H1 (cell line): ENCODE results near the gene HPN. TPM values are rescaled to one million over a fixed set of nuclear protein-coding genes. Genes with fewer than 3 reads are reported as not detected.
A peak's percentile ranks its signal among the peaks of the same experiment; 100 is the strongest.

Experiments used
- CTCF ChIA-PET: fragments of 300-600 bp; sonication (Branson Sonifier 250); formaldehyde crosslinking; loops from one replicate; lab custom pipeline; 2021; ENCODE audit not compliant: partially characterized antibody; lab: Charles Lee
- POLR2A ChIA-PET: fragments of 300-600 bp; sonication (Branson Sonifier 250); formaldehyde crosslinking; loops from one replicate; lab custom pipeline; 2021; ENCODE audit warnings: inconsistent platforms; ENCODE audit not compliant: partially characterized antibody; lab: Charles Lee
- DNase-seq, 2 experiments: peaks; one replicate each; pipeline versions ENCODE4 v3.0.0 to v3.0.0-alpha.2; 2010 to 2022; ENCODE audit warnings: low spot score in 2 of 2, low read depth in 1 of 2, mixed read lengths in 1 of 2
- FAIRE-seq: peaks from 2 replicates; lab custom pipeline; 2011; peaks lifted over from hg19 to GRCh38; lab: Jason Lieb, UNC
- H2AFZ ChIP-seq: 2 replicates; pipeline ENCODE4 v1.8.1; 2012; ENCODE audit warnings: low read length, inconsistent platforms
- H2AK5ac ChIP-seq: 2 replicates; pipeline ENCODE4 v1.6.1; 2013; ENCODE audit warnings: low read depth, low read length
- H2BK120ac ChIP-seq: replicated peaks from 2 replicates; pipeline ENCODE3; 2013; ENCODE audit warnings: low read depth, low read length, inconsistent platforms
- H2BK12ac ChIP-seq: 2 replicates; pipeline ENCODE4 v1.6.1; 2013; ENCODE audit warnings: low read depth, low read length
- H2BK15ac ChIP-seq: 2 replicates; pipeline ENCODE4 v1.6.1; 2013; ENCODE audit warnings: low read length
- H2BK20ac ChIP-seq: 2 replicates; pipeline ENCODE4 v1.6.1; 2013; ENCODE audit warnings: low read length
- H2BK5ac ChIP-seq: 2 replicates; pipeline ENCODE4 v1.6.1; 2013; ENCODE audit warnings: low read depth, low read length
- H3K14ac ChIP-seq: 2 replicates; pipeline ENCODE4 v1.6.1; 2013; ENCODE audit warnings: inconsistent platforms; ENCODE audit not compliant: insufficient read length
- H3K18ac ChIP-seq: 2 replicates; pipeline ENCODE4 v1.6.1; 2013; ENCODE audit warnings: low read length; ENCODE audit errors: extremely low read depth
- H3K23ac ChIP-seq: 2 replicates; pipeline ENCODE4 v1.6.1; 2013; ENCODE audit warnings: inconsistent platforms; ENCODE audit not compliant: insufficient read length
- H3K23me2 ChIP-seq: 2 replicates; pipeline ENCODE4 v1.6.1; 2013; ENCODE audit warnings: low read depth, low read length
- H3K27ac ChIP-seq: 2 replicates; pipeline ENCODE4 v1.6.1; 2011; ENCODE audit warnings: low read depth, low read length, inconsistent platforms
- H3K27me3 ChIP-seq, 4 experiments: replicated peaks in 1 of 4; 1 replicate in 1 of 4; 2 replicates in 3 of 4; pipeline versions ENCODE4 v1.6.1 to v1.8.1; 2011 to 2013; ENCODE audit warnings: low read length in 3 of 4, mild to moderate bottlenecking in 3 of 4, inconsistent platforms in 2 of 4, mixed read lengths in 2 of 4, moderate library complexity in 1 of 4; ENCODE audit not compliant: control insufficient read depth in 3 of 4, insufficient read depth in 3 of 4; ENCODE audit errors: extremely low read depth in 1 of 4
- H3K36me3 ChIP-seq, 4 experiments: 2 replicates each; pipeline versions ENCODE4 v1.6.1 to v1.8.1; 2011 to 2013; ENCODE audit warnings: mild to moderate bottlenecking in 4 of 4, low read length in 3 of 4, moderate library complexity in 2 of 4, control low read depth in 1 of 4, inconsistent platforms in 1 of 4; ENCODE audit not compliant: insufficient read depth in 4 of 4, control insufficient read depth in 2 of 4
- H3K4ac ChIP-seq: replicated peaks from 2 replicates; pipeline ENCODE3; 2013; ENCODE audit warnings: low read length, low read depth, mixed read lengths, inconsistent platforms; ENCODE audit not compliant: insufficient read length
- H3K4me1 ChIP-seq, 4 experiments: replicated peaks in 1 of 4; 1 replicate in 1 of 4; 2 replicates in 3 of 4; pipeline versions ENCODE4 v1.6.1 to v1.8.1; 2011 to 2013; ENCODE audit warnings: low read length in 3 of 4, inconsistent platforms in 2 of 4, mixed read lengths in 1 of 4; ENCODE audit not compliant: insufficient read depth in 4 of 4, control insufficient read depth in 3 of 4
- H3K4me2 ChIP-seq, 2 experiments: 2 replicates each; pipeline versions ENCODE4 v1.6.1 to v1.8.1; 2011 to 2013; ENCODE audit warnings: low read depth in 2 of 2, low read length in 2 of 2, control low read depth in 1 of 2, inconsistent platforms in 1 of 2, mild to moderate bottlenecking in 1 of 2; ENCODE audit not compliant: insufficient read depth in 1 of 2
- H3K4me3 ChIP-seq, 4 experiments: fragments of 200-600, 300-600 bp in 1 of 4; sonication (generic), shearing (Covaris generic), sonication (Bioruptor Twin) in 1 of 4; 2 replicates each; pipeline versions ENCODE4 v1.5.1 to v1.8.1; 2011 to 2016; ENCODE audit warnings: low read length in 4 of 4, low read depth in 3 of 4, control low read depth in 2 of 4, inconsistent platforms in 2 of 4, mild to moderate bottlenecking in 2 of 4, mixed read lengths in 1 of 4, moderate library complexity in 1 of 4; ENCODE audit not compliant: insufficient read depth in 2 of 4; ENCODE audit errors: extremely low read depth in 1 of 4
- H3K56ac ChIP-seq: replicated peaks from 2 replicates; pipeline ENCODE3; 2013; ENCODE audit warnings: low read depth, mild to moderate bottlenecking, mixed read lengths, low read length, inconsistent platforms; ENCODE audit not compliant: insufficient read length
- H3K79me1 ChIP-seq: 2 replicates; pipeline ENCODE4 v1.6.1; 2013; ENCODE audit warnings: low read depth, low read length, control low read depth
- H3K79me2 ChIP-seq, 2 experiments: 2 replicates each; pipeline versions ENCODE4 v1.6.1 to v1.8.1; 2012 to 2013; ENCODE audit warnings: low read length in 2 of 2, mild to moderate bottlenecking in 2 of 2, inconsistent platforms in 1 of 2; ENCODE audit not compliant: insufficient read depth in 2 of 2, control insufficient read depth in 1 of 2
- H3K9ac ChIP-seq, 4 experiments: replicated peaks in 1 of 4; 1 replicate in 1 of 4; 2 replicates in 3 of 4; pipeline versions ENCODE4 v1.6.1 to v1.8.1; 2011 to 2013; ENCODE audit warnings: low read depth in 3 of 4, low read length in 3 of 4, control low read depth in 2 of 4, mild to moderate bottlenecking in 2 of 4, moderate library complexity in 2 of 4, inconsistent platforms in 1 of 4; ENCODE audit errors: extremely low read depth in 1 of 4
- H3K9me3 ChIP-seq, 2 experiments: 2 replicates each; pipeline versions ENCODE4 v1.6.1 to v1.8.1; 2012 to 2013; ENCODE audit warnings: mild to moderate bottlenecking in 2 of 2, moderate library complexity in 2 of 2, control low read depth in 1 of 2, inconsistent platforms in 1 of 2, low read depth in 1 of 2, low read length in 1 of 2, mixed read lengths in 1 of 2; ENCODE audit not compliant: insufficient read depth in 2 of 2
- H4K20me1 ChIP-seq, 2 experiments: replicated peaks in 1 of 2; 2 replicates each; pipeline versions ENCODE3 to v1.8.1; 2011 to 2013; ENCODE audit warnings: inconsistent platforms in 2 of 2, low read length in 2 of 2, mild to moderate bottlenecking in 1 of 2; ENCODE audit not compliant: insufficient read depth in 2 of 2, control insufficient read depth in 1 of 2
- H4K5ac ChIP-seq: 2 replicates; pipeline ENCODE4 v1.6.1; 2013; ENCODE audit warnings: low read length, low read depth, mixed read lengths, inconsistent platforms; ENCODE audit not compliant: insufficient read length
- H4K8ac ChIP-seq: 2 replicates; pipeline ENCODE4 v1.8.0; 2013; ENCODE audit warnings: mild to moderate bottlenecking, moderate library complexity, low read length, inconsistent platforms; ENCODE audit not compliant: insufficient read depth; ENCODE audit errors: extremely low read depth
- H4K91ac ChIP-seq: replicated peaks from 2 replicates; pipeline ENCODE3; 2013; ENCODE audit warnings: low read length, mixed read lengths, inconsistent platforms; ENCODE audit not compliant: insufficient read length
- EZH2 ChIP-seq: fragments of 200-600 bp; sonication (generic); IDR thresholded peaks from 2 replicates; pipeline ENCODE4 v1.7.1; 2012; ENCODE audit warnings: low read depth, mild to moderate bottlenecking, moderate library complexity, low read length, inconsistent platforms; ENCODE audit not compliant: severe bottlenecking
- POLR2AphosphoS5 ChIP-seq: IDR thresholded peaks from 2 replicates; pipeline ENCODE4 v1.6.1; 2011; ENCODE audit warnings: low read depth, low read length
- WGBS, 2 experiments: shearing (Covaris generic) in 1 of 2; methylation state at CpG; one replicate each; pipeline versions ENCODE4 v1.1.6 to v1.1.7; 2013 to 2015; ENCODE audit warnings: low lambda C conversion rate in 2 of 2, mixed read lengths in 2 of 2, inconsistent platforms in 1 of 2, low coverage in 1 of 2, missing lambda C conversion rate in 1 of 2; ENCODE audit not compliant: insufficient replicate concordance in 2 of 2, insufficient coverage in 1 of 2, insufficient read length in 1 of 2; ENCODE audit errors: extremely low coverage in 1 of 2, missing lambda C conversion rate in 1 of 2; 5-methylcytosine and 5-hydroxymethylcytosine counted together
- polyA plus RNA-seq, 7 experiments: library from polyadenylated mRNA; depleted of rRNA in 3 of 7; stranded (reverse) in 5 of 7; unstranded in 2 of 7; fragments of >200 nt in 5 of 7; fragments of 200-250 nt in 2 of 7; gene quantifications; 1 replicate in 5 of 7; 2 replicates in 1 of 7; 4 replicates in 1 of 7; pipeline versions ENCODE4 v1.2.1 to v1.2.3, GENCODE V29; 2011 to 2013; ENCODE audit warnings: missing spikeins in 2 of 7, mixed read lengths in 2 of 7
- total RNA-seq: library from RNA; stranded (reverse); fragmentation: NEBNext Ultra II Directional; extraction: Animal tissue kit (Norgen Biotek cat#: 25700); gene quantifications from 2 replicates; pipeline ENCODE4 v1.2.1, GENCODE V29; 2021

Gene HPN
- total and polyA plus RNA-seq, 2 of the 8 experiments (the other 6 are each of a cell fraction or from before 2014, with no cell fraction given), result 14.7 to 33.7 TPM

DNA sequence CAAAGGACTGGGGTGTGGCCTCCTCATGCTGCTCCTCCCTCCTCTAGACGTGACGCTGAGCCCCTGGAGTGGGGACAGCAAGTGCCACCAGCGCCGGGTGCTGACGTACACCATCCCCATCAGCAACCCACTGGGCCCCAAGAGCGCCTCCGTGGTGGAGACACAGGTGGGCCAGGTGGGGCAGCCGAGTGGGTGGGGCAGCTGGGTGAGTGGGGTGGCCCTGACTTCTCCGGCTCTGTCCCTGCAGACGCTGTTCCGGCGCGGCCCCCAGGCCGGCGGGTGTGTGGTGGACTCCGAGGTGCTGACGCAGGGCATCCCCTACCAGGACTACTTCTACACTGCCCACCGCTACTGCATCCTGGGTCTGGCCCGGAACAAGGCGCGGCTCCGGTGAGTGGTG lies 22.4 kb upstream of the HPN start:
- Histone ChIP-seq H3K14ac (no peak overlapping the region), H2AK5ac (no peak overlapping the region), H4K5ac (no peak overlapping the region), H3K79me1 (no peaks in the 10 kb centered on the region; the same call in 1 of the 2 replicates), H2BK12ac (no peak overlapping the region), H3K9me3 (no peaks in the 10 kb centered on the region), H2BK120ac (no peak overlapping the region), H2BK15ac (no peak overlapping the region), H3K4ac (no peak overlapping the region), H4K8ac (no peak overlapping the region), H3K4me1 (no peaks in the 10 kb centered on the region), H3K4me2 (no peak overlapping the region), H2BK5ac (no peak overlapping the region), H3K27ac (no peak overlapping the region), H3K56ac (no peak overlapping the region), H3K23me2 (no peaks in the 10 kb centered on the region), H4K20me1 (peaks cover 2 to 23% of the 10 kb centered on the region in 2 experiments), H3K36me3 (peaks cover 55 to 88% (median 80%) of the 10 kb centered on the region in 4 experiments), H2AFZ (no peak overlapping the region), H3K9ac (0 out of 7 replicates have a peak overlapping the region, but pooled peaks of 1 of the 4 experiments have one; percentile 22), H3K79me2 (no peaks in the 10 kb centered on the region), H4K91ac (no peak overlapping the region), H3K23ac (no peak overlapping the region), H2BK20ac (no peak overlapping the region), H3K4me3 (no peak overlapping the region), H3K18ac (no peak overlapping the region), H3K27me3 (no peaks in the 10 kb centered on the region; a peak in 1 of 7 replicates)
- TF ChIP-seq EZH2 (no peak), POLR2AphosphoS5 (peak; percentile 38; the same call in 1 of the 2 replicates)
- POLR2A ChIA-PET, result interaction anchor here (1.1 to 24.8 kb wide), 3 partner anchors 11 to 42 kb away, joined by 3 to 366 read pairs (median 4); partner anchors contain the start of genes GRAMD1A and SCN1B
- 92% methylated on average over 20 of the region's 22 CpGs; no CpG with 5 or more reads in 1 of the 2 experiments for WGBS, 2 experiments
- CTCF ChIA-PET, result no interaction called here
- no peak for DNase-seq
- FAIRE-seq, result no peak
